GM06990 (cell line): ENCODE results near the gene IZUMO2.

Experiments
- DNase-seq: peaks from one replicate; pipeline ENCODE4 v3.0.0-alpha.2; 2011; ENCODE audit not compliant: insufficient read length; ENCODE audit errors: extremely low read depth
- H3K27me3 ChIP-seq: replicated peaks from 2 replicates; pipeline ENCODE4 v1.6.0; 2011; ENCODE audit warnings: low read length; ENCODE audit not compliant: control insufficient read depth, insufficient read depth
- H3K36me3 ChIP-seq: 2 replicates; pipeline ENCODE4 v1.5.1; 2011; ENCODE audit warnings: low read length; ENCODE audit not compliant: control insufficient read depth, insufficient read depth
- H3K4me3 ChIP-seq: replicated peaks from 2 replicates; pipeline ENCODE4 v1.5.1; 2011; ENCODE audit warnings: low read depth, mild to moderate bottlenecking, control low read depth, low read length
- CTCF ChIP-seq: IDR thresholded peaks from 2 replicates; pipeline ENCODE4 v1.5.1; 2011; ENCODE audit warnings: low read length, control low read depth, mild to moderate bottlenecking, inconsistent platforms; ENCODE audit not compliant: insufficient read depth, poor library complexity, severe bottlenecking

Gene IZUMO2

GRCh38 chr19:50175924-50176323, 12.8 kb upstream of the IZUMO2 start:
- DNase-seq = no peak
- H3K36me3 ChIP-seq = no peaks in the 10 kb centered on the region
- no peaks in the 10 kb centered on the region for H3K27me3 ChIP-seq
- H3K4me3 ChIP-seq = no peak overlapping the region
- TF ChIP-seq CTCF = no peak

- TF ChIP-seq CTCF = no peak
- no peaks in the 10 kb centered on the region for H3K27me3 ChIP-seq
These were observed 11.2 kb upstream of the IZUMO2 start for GRCh38 chr19:50174100-50174793.

GRCh38 chr19:50173127-50173526, 10.0 kb upstream of the IZUMO2 start:
- DNase-seq = peak; percentile 32
- H3K36me3 ChIP-seq = no peaks in the 10 kb centered on the region
- H3K27me3 ChIP-seq = no peaks in the 10 kb centered on the region
- no peak overlapping the region for H3K4me3 ChIP-seq
- TF ChIP-seq CTCF = no peak

More at GRCh38 chr19:50174100-50174793, 11.2 kb upstream of the IZUMO2 start:
- no peaks in the 10 kb centered on the region for H3K36me3 ChIP-seq
- H3K4me3 ChIP-seq = no peak overlapping the region
- no peak for DNase-seq

GRCh38 chr19:50172726-50173125, 9.6 kb upstream of the IZUMO2 start:
- no peak overlapping the region for H3K4me3 ChIP-seq
- H3K27me3 ChIP-seq = no peaks in the 10 kb centered on the region
- DNase-seq = no peak
- TF ChIP-seq CTCF = no peak
- no peaks in the 10 kb centered on the region for H3K36me3 ChIP-seq

GRCh38 chr19:50171752-50172151, 8.7 kb upstream of the IZUMO2 start:
- no peak for DNase-seq
- Histone ChIP-seq H3K4me3 (no peak overlapping the region), H3K36me3 (no peaks in the 10 kb centered on the region), H3K27me3 (no peaks in the 10 kb centered on the region)
- TF ChIP-seq CTCF = no peak

- DNase-seq = no peak
- Histone ChIP-seq H3K36me3 (no peaks in the 10 kb centered on the region), H3K4me3 (no peak overlapping the region), H3K27me3 (no peaks in the 10 kb centered on the region)
- no peak for TF ChIP-seq CTCF
These were observed 4.2 kb upstream of the IZUMO2 start for GRCh38 chr19:50167314-50167721.
